Subcutaneous adipose tissue (tissue), 4 donors: ENCODE measurements around the gene PDE6B. TPM values are rescaled to one million over a fixed set of nuclear protein-coding genes. Genes with fewer than 3 reads are reported as not detected.

Experiments
- total RNA-seq, 4 donors: library from RNA; depleted of rRNA; stranded (reverse); fragments of >200 nt; gene quantifications; one replicate each; pipeline ENCODE4 v1.1.0, GENCODE V29; 2016
- TF ChIP-seq, protein P1 (sequence below): fragments of 450-650 bp; IDR thresholded peaks from one replicate; pipeline ENCODE4 v1.5.1; 2016; ENCODE audit warnings: low read depth, mild to moderate bottlenecking, control low read depth, antibody characterized with exemption, moderate library complexity

PDE6B gene
- total RNA-seq, 4 donors from 2014 or later, result 2.0 to 5.9 (median 3.8) TPM; not detected in 1

DNA sequence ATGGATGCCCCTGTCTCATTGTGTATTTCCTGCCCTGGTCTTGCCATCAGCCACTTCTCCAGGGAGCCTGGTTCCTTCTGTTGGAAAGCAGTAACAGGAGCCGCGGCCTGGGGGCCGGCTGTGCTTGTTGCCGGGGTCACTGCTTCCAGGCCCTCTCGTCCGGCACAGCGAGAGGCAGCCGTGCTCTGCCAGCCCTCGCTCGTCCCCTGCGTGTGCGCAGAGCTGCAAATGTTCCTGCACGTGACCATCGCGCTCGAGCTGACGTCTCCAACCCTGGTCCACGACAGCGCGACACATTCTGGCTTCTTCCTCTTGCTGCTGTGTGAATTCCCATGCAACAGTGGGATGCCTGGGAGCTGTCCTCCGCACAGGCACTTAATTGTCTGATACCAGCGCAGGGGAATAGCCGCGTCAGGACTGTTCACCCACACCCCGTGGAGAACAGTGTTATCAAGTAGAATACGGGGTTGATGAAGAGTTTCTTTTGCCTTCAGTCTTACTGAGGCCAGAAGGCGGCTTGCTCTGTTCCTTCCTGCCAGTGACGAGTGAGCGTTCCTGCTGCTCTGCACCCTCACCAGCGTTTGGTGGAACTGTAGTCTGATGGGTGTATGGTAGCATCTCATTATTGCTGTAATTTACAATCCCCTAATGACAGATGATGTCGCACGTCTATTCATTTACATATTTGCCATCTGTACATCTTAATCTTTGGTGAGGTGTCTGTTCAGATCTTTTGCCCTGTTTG lies 12.3 kb downstream of the PDE6B start:
- TF ChIP-seq, protein P1, sequence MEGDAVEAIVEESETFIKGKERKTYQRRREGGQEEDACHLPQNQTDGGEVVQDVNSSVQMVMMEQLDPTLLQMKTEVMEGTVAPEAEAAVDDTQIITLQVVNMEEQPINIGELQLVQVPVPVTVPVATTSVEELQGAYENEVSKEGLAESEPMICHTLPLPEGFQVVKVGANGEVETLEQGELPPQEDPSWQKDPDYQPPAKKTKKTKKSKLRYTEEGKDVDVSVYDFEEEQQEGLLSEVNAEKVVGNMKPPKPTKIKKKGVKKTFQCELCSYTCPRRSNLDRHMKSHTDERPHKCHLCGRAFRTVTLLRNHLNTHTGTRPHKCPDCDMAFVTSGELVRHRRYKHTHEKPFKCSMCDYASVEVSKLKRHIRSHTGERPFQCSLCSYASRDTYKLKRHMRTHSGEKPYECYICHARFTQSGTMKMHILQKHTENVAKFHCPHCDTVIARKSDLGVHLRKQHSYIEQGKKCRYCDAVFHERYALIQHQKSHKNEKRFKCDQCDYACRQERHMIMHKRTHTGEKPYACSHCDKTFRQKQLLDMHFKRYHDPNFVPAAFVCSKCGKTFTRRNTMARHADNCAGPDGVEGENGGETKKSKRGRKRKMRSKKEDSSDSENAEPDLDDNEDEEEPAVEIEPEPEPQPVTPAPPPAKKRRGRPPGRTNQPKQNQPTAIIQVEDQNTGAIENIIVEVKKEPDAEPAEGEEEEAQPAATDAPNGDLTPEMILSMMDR, result no peak

DNA sequence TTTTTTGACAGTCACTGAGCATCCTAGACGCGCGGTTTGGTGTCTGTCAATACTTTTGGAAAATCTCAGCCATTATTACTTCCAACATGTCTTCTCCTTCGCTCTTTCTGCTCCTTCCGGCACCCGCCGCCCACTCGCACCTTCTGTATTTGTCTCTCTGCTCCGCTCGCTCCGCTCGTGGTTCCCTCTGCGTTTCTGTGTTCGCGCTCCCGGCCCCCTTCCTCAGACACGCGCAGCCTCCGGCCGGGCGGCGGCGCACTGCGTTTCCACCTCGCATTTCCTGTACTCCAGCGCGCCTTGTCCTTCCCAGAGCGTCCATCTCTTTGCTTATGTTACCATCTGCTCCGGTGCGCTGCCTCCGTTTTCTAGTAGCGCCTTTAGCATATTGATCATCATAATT lies 21.1 kb downstream of the PDE6B start:
- TF ChIP-seq, protein P1, result no peak

DNA sequence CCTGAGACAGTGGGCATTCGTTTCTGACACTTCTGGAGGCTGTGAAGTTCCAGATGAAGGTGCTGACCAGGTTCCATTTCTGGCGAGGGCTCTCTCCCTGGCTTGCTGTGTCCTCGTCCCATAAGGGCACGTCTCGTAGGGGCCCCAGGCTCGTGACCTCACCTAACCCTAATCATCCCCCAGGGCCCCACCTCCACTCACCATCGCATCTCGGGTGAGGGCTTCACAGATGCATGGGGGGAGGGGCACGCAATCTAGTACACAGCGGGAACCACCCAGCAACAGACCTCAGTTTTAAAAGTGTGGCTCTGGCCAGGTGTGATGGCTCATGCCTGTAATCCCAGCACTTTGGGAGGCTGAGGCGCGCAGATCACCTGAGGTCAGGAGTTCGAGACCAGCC lies 22.1 kb downstream of the PDE6B start:
- TF ChIP-seq, protein P1, result no peak

DNA sequence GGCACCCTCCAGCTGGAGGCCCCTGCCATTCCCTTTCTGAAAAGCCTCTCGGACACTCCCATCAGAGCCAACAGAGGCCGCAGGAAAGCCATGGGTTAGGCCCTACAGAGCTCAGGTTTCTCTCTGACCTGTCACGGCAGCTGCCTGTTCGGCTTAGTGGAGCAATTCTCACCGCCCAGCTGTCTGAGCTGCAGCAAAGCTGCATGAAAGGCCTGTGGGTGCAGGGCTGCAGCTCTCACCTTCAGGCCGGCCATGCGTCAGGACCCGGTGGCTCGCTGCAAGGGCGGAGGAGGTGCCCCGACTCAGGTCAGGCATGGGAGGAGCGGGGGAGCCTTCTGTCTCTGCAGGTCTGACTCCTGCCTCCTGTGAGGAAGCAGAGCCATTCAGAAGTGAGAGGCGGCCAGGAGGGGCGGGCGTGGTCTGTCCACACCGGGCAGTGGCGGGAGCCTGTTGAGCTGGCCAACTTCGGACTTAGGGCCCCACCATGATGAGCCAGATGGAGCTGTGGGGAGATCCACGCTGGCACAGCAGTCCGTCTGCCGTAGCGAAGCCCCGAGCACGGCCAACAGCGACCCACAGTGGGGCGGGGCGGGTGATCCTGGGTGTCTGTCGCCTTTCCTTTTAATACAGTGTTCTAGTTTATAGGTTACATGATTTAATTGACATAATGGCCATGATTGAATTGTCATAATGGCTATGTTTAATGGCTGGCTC lies 23.4 kb downstream of the PDE6B start:
- TF ChIP-seq, protein P1, result no peak

DNA sequence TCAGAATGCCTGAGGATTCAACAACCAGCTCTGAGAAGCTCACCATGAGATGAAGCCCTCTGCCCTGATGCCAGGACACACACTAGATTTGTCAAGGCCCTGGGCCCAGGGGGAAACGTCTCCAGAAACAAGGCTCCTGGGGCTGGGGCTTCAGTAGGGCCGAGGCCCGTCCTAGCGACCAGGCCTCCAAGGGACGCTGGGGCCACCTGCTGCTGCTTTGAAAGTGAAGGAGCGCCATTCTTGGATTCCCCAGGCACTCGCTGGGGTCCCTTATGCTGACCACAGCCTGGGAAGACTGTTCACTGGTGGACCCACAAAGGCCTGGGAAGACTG lies 23.9 kb downstream of the PDE6B start:
- TF ChIP-seq, protein P1, result no peak

DNA sequence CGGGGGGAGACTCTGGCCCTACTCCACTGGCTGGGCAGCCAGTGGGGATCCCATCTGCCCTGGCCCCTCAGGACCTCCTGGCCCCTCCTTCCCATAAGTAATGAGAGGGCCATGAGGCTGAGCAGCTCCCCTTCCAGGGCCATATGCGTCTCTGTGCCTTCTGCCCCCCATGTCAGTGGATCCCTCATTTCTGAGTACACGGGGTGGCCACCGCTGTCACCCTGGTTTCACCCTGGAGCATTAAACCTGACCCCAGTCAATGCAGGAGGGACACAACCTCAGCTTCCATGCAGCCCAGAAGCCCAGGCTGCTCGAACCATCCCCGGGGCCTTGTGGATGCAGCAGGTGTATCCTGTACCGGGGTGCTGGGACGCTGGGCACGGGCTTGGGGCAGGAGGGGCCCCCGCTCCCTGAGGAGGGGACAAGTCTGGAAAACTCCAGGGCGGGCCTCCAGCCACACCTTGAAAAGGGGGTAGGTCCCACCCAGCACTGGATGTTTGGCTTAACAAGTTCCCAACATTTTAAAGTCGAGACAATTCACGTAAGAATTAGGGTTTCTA lies 24.5 kb downstream of the PDE6B start:
- TF ChIP-seq, protein P1, result no peak

GRCh38 chr4:650461-650860 lies 25.1 kb downstream of the PDE6B start:
- TF ChIP-seq, protein P1, result no peak
